ENCODE data around the gene NDUFS6. TPM values are rescaled to one million over a fixed set of nuclear protein-coding genes. Genes with fewer than 3 reads are reported as not detected.
"Not testable (repeated sequence)": the region's sequence is repeated elsewhere in the genome, so short reads cannot be mapped to it uniquely, and the experiment has no call there.

The NDUFS6 gene
- total RNA-seq, 1 donor from 2014 or later: 27.0 TPM

- ATAC-seq (no peak), DNase-seq (ENCODE audit: low spot score) (no peak)
Measured at GRCh38 chr5:1781726-1782384, 19.4 kb upstream of the NDUFS6 start.

- DNase-seq (ENCODE audit: low spot score): no peak
- ATAC-seq: no peak
Measured at GRCh38 chr5:1782385-1783215, 18.6 kb upstream of the NDUFS6 start.

DNA sequence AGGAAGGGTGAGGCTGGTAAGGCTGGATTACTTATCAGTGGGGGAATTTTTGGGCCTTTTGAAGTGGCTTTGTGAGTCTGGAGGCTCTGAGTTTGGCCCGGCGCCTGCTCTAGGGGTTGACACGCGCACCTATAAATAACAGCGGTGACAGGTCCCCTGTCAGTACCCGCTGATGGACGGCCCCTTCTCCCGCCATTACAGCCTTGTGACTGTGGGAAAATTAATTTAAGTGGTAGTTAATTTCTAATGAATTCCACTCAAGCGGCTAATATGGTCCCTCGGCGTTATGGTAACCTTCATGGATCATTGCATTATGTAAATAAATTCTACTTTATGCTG, 18.0 kb upstream of the NDUFS6 start:
- no peak for ATAC-seq

GRCh38 chr5:1784197-1785050, 16.8 kb upstream of the NDUFS6 start:
- DNase-seq (ENCODE audit: low spot score) (no peak), ATAC-seq (no peak)

More for the DNA sequence above, 18.0 kb upstream of the NDUFS6 start:
- no peak for DNase-seq (ENCODE audit: low spot score)

DNA sequence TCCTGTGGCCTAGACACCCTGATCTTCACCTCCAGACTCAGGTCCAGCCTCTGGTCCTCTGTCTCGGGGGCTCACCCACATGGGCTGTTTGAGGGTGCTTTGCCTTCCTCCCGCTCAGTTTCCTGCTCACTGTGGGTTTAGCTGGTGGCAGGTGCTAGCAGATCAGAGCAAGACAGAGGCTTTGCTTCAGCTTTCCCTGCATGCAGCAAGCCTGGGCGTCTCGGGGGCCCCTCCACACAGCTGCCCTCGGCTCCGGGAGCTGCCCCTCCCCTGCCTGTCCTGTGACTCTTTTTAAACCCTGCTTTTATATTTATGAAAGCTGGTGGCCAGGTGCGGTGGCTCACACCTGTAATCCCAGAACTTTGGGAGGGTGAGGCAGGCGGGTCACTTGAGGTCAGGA, 16.1 kb upstream of the NDUFS6 start:
- ATAC-seq: no peak
- no peak for DNase-seq (ENCODE audit: low spot score)

DNA sequence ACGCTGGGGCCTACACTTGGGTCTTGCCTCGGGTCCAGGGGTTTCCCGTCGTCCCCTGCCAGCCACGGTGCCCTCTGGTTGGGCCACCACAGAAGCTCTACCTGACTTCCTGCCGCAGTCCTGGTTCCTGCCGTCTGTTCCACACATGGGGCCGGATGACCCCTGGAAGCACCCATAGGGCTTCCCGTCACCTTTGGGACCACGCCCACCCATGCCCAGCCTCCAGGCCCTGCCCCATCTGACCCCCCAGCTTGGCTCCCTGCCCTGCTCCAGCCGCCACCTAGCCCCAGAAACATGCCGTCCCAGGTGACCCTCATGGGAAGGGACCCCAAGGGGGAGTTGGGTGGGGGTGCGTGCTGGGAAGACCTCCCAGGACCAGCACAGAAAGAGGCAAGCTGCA, 15.2 kb upstream of the NDUFS6 start:
- ATAC-seq: no peak

DNA sequence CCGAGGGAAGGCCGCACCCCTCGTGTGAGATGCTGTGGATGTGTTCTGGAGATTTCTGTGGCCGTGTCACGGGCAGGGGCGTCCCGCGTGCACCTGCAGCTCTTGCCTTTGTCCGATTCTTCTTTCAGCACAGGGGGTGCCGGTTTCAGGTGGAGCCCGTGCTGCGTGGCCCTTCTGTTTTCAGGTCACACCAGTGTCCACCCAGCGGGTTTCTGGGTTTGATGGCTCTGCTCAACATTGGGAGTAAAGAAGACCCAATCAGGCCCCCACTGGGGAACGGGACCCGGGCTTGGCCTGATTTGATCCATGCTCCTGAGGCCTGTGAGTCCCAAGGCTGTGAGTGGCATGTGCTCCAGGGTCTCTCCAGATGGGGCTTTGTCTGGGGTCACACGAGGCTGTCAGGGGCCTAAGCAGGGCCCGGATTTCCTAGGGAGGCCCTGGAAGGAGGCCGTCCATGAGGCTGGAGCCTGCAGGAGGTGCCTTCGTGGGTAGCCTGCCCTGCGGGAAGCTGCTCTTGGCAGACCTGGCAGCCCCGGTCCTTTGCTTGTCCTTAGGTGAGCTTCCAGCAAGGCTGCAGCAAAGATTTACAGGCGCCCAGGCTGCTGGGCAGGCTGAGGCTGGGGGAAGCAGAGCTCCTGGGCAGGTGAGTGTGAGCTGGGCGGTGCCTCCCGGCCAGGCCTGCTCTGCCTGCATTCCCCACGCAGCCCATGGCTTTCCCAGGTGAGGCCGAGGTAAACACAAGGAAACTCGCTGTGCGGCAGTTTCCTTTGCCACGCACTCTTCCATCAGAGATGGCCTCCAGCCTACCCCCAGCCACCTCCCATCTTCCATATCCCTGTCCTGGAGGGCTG, 14.4 kb upstream of the NDUFS6 start:
- no peak for DNase-seq (ENCODE audit: low spot score)
- ATAC-seq: no peak

More for the DNA sequence above, 15.2 kb upstream of the NDUFS6 start:
- DNase-seq (ENCODE audit: low spot score): no peak

- no peak for ATAC-seq
- no peak for DNase-seq (ENCODE audit: low spot score)
Measured at GRCh38 chr5:1787472-1788047, 13.6 kb upstream of the NDUFS6 start.

DNA sequence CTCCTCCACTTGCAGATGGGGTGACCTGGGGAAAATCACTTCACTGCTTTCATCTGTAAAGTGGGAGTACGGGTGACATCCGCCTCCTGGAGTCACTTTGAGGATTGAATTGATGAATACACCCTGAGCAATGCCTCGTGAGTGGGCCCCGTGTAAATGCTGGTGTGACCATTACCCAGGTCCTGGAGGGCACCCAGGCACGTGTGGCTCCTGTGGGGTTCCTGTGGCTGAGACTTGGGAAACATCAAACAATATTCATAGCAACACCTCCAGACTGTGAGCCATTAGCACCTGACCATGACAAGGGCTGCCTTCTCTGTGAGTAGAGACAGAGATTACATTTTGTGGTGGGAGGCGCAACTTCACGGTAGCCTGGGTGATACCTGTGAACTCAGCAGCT, 13.0 kb upstream of the NDUFS6 start:
- ATAC-seq (no peak), DNase-seq (ENCODE audit: low spot score) (no peak)

- DNase-seq (ENCODE audit: low spot score) (no peak), ATAC-seq (no peak)
Measured at GRCh38 chr5:1788828-1789227, 12.4 kb upstream of the NDUFS6 start.

- not testable (repeated sequence) for DNase-seq (ENCODE audit: low spot score); ATAC-seq
Measured at GRCh38 chr5:1789438-1789833, 11.8 kb upstream of the NDUFS6 start.

DNA sequence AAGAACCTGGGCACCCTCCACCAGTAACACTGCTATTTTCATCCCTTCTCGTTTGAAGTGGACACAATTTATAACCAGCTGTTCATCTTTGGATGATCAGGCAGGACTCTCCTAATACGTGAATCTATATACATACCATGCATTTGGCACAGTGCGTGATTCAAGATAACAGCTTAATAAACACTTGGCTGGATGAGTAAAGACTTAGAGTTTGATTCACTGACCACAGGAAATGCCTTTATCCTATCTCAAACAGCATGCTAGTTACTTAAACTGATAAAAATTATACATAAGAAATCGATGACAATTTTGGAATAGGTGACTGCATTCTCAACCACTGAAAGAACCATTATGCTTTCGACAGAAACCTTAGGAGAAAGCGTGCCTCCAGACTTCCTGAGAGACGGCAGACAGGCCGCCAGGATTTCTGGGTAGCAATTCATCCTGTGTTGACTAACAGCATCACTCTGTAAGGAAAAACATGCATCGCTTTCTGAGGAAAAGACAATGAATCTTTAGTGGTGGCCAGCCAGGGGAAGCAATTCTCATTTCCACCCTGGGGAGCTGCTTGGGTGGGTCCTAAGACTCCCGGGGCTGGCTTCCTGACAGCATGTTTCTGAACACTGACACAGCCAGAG, 11.3 kb upstream of the NDUFS6 start:
- DNase-seq (ENCODE audit: low spot score) (no peak), ATAC-seq (no peak)

DNA sequence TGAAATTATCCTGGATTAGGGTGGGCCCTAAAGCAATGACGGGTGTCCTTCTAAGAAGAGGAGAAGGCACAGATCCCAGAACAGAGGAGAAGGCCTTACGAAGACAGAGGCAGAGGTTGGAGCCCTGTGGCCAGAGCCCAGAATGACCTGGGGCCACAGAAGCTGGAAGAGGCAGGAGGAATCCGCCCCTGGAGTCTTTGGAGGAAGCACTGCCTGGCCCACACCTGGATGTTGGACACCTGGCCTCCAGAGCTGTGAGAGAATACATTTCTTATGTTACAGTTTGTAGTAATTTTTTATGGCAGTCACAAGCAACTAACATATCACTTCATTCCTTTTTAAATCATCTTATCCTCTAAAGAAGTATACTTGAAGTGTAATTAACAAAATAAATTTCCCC, 10.0 kb upstream of the NDUFS6 start:
- ATAC-seq (no peak), DNase-seq (ENCODE audit: low spot score) (no peak)

GRCh38 chr5:1792842-1793266, 8.4 kb upstream of the NDUFS6 start:
- DNase-seq (ENCODE audit: low spot score) (no peak), ATAC-seq (no peak)

- ATAC-seq: no peak
- no peak for DNase-seq (ENCODE audit: low spot score)
Measured at GRCh38 chr5:1793301-1793740, 7.9 kb upstream of the NDUFS6 start.

DNA sequence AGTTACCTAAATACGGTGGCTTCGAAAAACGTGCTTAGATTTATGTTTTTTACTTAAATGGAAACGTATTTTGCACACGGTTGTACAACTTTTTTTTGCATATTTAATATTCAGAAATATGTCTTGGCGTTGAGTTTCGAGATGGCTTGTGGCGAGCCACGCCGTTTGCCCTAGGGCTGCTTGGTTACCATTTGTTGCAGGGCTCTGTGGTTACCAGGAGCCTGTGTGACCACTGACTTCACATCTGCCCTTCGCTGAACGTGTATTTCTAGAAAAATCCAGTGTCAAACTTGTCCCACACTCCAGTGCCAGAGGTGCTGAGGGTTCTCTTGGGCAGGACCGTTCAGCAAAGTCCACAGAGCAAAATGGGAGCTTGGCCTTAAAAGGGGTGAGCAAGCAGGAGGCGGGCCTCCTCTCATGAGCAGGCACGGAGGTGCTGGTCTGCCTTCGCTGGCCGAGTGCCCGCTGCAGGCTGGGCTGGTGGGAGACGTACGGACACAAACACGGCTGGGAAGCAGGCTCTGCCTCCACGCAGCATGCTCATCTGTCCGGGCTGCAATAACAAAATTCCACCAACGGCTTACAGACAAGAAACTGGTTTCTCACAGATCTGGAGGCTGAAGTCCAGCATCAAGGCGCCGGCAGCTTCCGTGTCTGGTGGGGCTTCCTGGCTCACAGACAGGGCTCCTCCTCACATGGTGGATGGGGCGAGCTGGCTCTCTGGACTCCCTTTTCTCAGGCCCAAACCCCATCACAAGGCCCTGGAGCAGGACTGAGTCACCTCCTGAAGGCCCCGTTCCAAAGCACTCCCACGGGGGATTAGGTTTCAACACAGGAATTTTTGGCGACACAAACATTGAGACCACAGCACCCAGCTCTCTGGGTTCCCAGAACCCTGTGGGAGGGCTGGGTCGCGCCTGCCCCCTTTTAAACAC, 7.0 kb upstream of the NDUFS6 start:
- ATAC-seq: no peak
- no peak for DNase-seq (ENCODE audit: low spot score)

DNA sequence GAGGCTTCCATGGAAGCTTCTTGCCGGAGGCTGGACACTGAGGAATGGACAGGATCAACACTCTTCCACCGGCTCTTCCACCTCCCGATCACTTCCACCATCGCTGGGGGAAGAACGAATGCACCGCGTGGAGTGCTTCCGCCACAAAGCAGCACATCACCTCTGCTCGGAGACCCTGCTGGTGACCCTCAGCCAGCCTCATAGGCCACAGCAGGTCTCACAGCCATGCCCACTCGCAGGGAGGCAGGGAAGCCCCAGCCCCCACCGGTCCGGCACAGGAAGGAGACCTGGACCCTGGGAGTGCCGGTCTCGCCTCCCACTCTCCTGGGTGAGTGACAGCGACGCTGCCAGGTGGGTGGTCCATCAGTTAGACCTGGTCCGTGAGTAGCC, 6.3 kb upstream of the NDUFS6 start:
- DNase-seq (ENCODE audit: low spot score) (no peak), ATAC-seq (no peak)

DNA sequence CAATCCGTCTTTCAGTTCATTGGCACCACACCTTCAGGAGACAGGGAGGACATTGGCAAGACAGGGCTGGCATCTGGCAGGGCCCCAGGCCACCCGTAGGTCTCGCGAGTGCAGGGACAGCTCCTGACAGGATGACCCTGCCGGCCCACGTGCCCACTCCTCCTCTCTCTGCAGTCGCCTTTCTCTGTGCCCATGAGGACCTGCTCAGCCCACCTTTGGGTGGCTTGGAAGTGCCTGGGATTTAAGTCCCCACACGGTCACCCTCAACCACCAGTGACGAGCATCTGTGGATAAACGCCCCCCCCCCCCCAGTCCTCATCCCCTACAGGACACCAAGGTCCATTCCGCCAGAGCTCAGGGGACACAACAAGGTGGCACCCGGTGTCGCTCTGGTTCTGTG, 5.7 kb upstream of the NDUFS6 start:
- no peak for ATAC-seq
- no peak for DNase-seq (ENCODE audit: low spot score)

- ATAC-seq: no peak
Measured at GRCh38 chr5:1795931-1796330, 5.3 kb upstream of the NDUFS6 start.

More at GRCh38 chr5:1795931-1796330, 5.3 kb upstream of the NDUFS6 start:
- no peak for DNase-seq (ENCODE audit: low spot score)
